Peyer's patch (tissue), 4 donors: ENCODE data around the gene LPGAT1.

Experiments
- POLR2A ChIP-seq, 2 donors: fragments of 450-650 bp; IDR thresholded peaks; one replicate each; pipeline ENCODE4 v1.5.1; 2017; ENCODE audit warnings: antibody characterized with exemption in 2 of 2, mild to moderate bottlenecking in 2 of 2, moderate library complexity in 2 of 2
- TF ChIP-seq, protein P1 (sequence below), 6 experiments: fragments of 450-650 bp in 4 of 6; fragments of 200-600 bp in 2 of 6; sonication (generic) in 1 of 6; IDR thresholded peaks; one replicate each; pipeline ENCODE4 v1.5.1; 2017 to 2019; ENCODE audit warnings: antibody characterized with exemption in 6 of 6, mild to moderate bottlenecking in 3 of 6, moderate library complexity in 1 of 6

DNA sequence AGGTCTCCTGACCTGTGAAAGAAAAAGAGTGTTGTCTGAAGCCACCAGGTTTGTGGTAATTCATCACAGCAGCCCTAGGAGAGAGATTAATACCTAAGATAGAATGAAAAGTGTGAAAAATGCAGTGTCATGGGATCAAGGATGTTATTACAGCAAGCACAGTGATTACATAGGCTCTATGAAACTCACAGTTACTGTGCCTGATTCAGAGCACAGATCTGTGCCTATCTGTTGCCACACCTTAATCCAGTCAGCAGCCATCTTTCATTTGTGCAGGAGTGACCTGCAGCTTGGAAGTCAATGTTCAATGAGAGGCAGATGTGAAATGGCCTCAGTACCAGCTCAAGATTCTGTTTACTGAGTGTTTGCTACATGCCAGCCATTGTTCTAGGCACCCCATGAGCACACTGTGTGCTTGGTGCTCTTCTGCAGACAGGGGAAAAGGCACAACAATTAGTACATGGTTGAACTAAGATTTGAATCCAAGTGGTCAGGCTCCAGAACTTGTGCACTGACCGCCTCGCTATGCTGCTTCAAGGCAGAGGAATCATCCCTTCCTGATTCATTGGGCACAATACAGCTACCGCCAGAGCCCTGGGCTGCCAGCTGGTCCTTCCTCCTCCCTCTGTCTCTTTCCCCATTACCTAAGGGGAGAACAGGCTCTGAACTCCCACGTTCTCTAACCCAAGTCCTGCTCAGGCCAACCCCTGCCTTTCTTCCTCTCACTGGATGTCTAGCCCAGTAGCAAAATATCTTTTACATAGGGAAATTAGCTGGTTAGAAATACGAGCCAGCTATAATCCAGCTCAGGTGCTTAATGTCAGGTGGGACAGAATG is 98.9 kb downstream of the LPGAT1 start:
- TF ChIP-seq, protein P1, sequence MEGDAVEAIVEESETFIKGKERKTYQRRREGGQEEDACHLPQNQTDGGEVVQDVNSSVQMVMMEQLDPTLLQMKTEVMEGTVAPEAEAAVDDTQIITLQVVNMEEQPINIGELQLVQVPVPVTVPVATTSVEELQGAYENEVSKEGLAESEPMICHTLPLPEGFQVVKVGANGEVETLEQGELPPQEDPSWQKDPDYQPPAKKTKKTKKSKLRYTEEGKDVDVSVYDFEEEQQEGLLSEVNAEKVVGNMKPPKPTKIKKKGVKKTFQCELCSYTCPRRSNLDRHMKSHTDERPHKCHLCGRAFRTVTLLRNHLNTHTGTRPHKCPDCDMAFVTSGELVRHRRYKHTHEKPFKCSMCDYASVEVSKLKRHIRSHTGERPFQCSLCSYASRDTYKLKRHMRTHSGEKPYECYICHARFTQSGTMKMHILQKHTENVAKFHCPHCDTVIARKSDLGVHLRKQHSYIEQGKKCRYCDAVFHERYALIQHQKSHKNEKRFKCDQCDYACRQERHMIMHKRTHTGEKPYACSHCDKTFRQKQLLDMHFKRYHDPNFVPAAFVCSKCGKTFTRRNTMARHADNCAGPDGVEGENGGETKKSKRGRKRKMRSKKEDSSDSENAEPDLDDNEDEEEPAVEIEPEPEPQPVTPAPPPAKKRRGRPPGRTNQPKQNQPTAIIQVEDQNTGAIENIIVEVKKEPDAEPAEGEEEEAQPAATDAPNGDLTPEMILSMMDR (IDR thresholded peaks at IDR 0.05), result no peak
- TF ChIP-seq POLR2A (IDR thresholded peaks at IDR 0.05), result no peak
